ENCODE results near the gene SCT. TPM values are rescaled to one million over a fixed set of nuclear protein-coding genes. Genes with fewer than 3 reads are reported as not detected.

Gene SCT
- total RNA-seq, 4 donors from 2014 or later: not detected

DNA sequence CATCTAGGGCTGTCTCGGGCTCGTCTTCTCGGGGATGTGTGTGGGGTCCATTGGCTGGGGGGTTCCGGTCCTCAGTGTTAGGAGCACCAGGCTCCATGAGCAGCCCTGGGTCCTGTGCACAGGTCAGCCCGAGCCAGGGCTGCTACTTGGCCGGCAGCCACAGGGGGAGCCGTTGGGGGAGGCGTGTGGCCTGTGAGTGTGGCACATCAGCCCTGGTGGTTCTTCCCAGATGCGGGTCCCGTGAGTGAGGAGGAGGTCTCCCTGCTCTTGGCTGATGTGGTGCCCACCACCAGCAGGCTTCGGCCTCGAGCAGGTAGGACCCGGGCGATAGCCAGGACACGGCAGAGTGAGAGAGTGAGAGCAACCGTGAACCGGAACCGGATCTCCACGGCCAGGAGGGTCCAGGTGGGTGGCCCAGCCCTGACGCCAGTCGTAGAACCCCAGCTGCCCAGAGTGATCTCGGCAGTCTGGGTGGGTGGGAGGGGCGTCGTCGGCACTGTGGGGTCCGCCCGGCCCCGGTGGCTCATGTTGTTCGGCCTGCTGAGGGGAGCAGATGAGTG lies 29.7 kb downstream of the SCT start:
- 85 to 87% methylated on average over 4 to 10 of the region's 29 CpGs for WGBS, 2 donors
- Histone ChIP-seq H3K9me3 (no peaks in the 10 kb centered on the region), H3K27ac (no peak overlapping the region), H3K36me3 (peaks cover 70 to 83% of the 10 kb centered on the region in 2 donors), H3K4me1 (no peaks in the 10 kb centered on the region), H3K4me3 (replicated peaks in 1 of 3) (no peak overlapping the region), H3K27me3 (no peaks in the 10 kb centered on the region)
- intact Hi-C loops (cut with DNase I): no loop called here
- DNase-seq: no peak
- TF ChIP-seq, protein P1, sequence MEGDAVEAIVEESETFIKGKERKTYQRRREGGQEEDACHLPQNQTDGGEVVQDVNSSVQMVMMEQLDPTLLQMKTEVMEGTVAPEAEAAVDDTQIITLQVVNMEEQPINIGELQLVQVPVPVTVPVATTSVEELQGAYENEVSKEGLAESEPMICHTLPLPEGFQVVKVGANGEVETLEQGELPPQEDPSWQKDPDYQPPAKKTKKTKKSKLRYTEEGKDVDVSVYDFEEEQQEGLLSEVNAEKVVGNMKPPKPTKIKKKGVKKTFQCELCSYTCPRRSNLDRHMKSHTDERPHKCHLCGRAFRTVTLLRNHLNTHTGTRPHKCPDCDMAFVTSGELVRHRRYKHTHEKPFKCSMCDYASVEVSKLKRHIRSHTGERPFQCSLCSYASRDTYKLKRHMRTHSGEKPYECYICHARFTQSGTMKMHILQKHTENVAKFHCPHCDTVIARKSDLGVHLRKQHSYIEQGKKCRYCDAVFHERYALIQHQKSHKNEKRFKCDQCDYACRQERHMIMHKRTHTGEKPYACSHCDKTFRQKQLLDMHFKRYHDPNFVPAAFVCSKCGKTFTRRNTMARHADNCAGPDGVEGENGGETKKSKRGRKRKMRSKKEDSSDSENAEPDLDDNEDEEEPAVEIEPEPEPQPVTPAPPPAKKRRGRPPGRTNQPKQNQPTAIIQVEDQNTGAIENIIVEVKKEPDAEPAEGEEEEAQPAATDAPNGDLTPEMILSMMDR (IDR thresholded peaks at IDR 0.05): no peak
- no peak for TF ChIP-seq POLR2A (IDR thresholded peaks at IDR 0.05)

- TF ChIP-seq, protein P1 (IDR thresholded peaks at IDR 0.05): no peak
- no peak for TF ChIP-seq POLR2A (IDR thresholded peaks at IDR 0.05)
- no peak overlapping the region for H3K27ac ChIP-seq
- H3K4me3 ChIP-seq (replicated peaks in 1 of 3): no peak overlapping the region
- intact Hi-C loops (cut with DNase I): no loop called here
- H3K4me1 ChIP-seq: no peaks in the 10 kb centered on the region
- H3K27me3 ChIP-seq: no peaks in the 10 kb centered on the region
- 85 to 95% methylated on average over 9 of the region's 10 CpGs for WGBS, 2 donors
- no peak for DNase-seq
- H3K9me3 ChIP-seq: no peaks in the 10 kb centered on the region
- peaks cover 68 to 79% of the 10 kb centered on the region in 2 donors for H3K36me3 ChIP-seq
These were observed 30.6 kb downstream of the SCT start for GRCh38 chr11:596374-596773.

GRCh38 chr11:595400-595799 lies 31.6 kb downstream of the SCT start:
- Histone ChIP-seq H3K4me1 (no peaks in the 10 kb centered on the region), H3K27me3 (no peaks in the 10 kb centered on the region), H3K4me3 (replicated peaks in 1 of 3) (no peak overlapping the region), H3K9me3 (no peaks in the 10 kb centered on the region), H3K27ac (no peak overlapping the region), H3K36me3 (peaks cover 66 to 78% of the 10 kb centered on the region in 2 donors)
- DNase-seq: no peak
- intact Hi-C loops (cut with DNase I): no loop called here
- TF ChIP-seq POLR2A (IDR thresholded peaks at IDR 0.05): no peak
- 93 to 96% methylated on average over 6 to 9 of the region's 10 CpGs for WGBS, 2 donors

DNA sequence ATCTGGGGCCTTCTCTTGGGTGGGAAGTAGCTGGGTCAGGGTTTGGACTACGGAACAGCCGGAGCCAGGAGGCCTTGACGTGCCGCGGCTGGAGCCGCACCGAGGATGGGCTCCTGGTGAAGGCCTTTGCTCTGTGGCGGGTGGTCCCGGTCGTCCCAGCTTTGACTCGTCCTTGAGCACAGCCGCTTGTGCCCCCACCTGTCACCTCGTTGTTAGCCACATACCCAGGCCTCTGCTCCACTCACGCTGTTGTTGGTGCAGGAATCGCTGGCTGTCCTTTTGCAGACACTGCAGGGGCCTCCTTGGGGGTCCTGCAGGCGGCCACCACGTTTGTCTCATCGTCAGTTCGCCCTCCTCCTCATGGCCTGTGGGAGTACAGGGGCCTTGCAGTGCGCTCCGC lies 33.6 kb downstream of the SCT start:
- TF ChIP-seq, protein P1 (IDR thresholded peaks at IDR 0.05): no peak
- TF ChIP-seq POLR2A (IDR thresholded peaks at IDR 0.05): no peak
- no peak for DNase-seq
- H3K27ac ChIP-seq: no peak overlapping the region
- H3K36me3 ChIP-seq: peaks cover 53 to 71% of the 10 kb centered on the region in 2 donors
- H3K4me3 ChIP-seq (replicated peaks in 1 of 3): no peak overlapping the region
- WGBS, 2 donors: 95 to 96% methylated on average over 21 of the region's 21 CpGs
- H3K27me3 ChIP-seq: no peaks in the 10 kb centered on the region
- no peaks in the 10 kb centered on the region for H3K9me3 ChIP-seq
- H3K4me1 ChIP-seq: no peaks in the 10 kb centered on the region
- intact Hi-C loops (cut with DNase I): no loop called here

DNA sequence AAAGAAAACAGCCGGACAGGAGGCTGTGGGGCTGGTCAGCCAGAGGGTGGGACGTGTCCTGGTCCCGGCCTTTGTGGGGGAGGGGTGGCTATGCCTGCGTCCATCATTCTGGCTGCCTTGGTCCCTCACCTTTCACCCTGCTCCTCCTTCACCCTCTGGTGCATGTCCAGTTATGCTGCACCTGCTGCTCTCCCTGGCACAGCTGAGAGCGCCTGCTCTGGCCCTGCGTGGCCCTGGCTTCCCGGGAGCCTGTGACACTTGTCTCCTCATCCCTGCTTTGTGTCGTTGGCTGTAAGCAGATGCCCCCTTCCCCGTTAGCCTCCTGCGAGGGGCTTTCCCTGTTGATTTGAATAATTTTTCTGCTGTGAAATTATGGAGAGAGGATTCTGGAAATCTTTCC lies 34.1 kb downstream of the SCT start:
- Histone ChIP-seq H3K4me1 (no peaks in the 10 kb centered on the region), H3K4me3 (replicated peaks in 1 of 3) (no peak overlapping the region), H3K27me3 (no peaks in the 10 kb centered on the region), H3K9me3 (no peaks in the 10 kb centered on the region), H3K36me3 (peaks cover 49 to 71% of the 10 kb centered on the region in 2 donors), H3K27ac (no peak overlapping the region)
- whole genome bisulfite sequencing, 2 donors: 96% methylated on average over 10 of the region's 10 CpGs
- intact Hi-C loops (cut with DNase I): no loop called here
- no peak for DNase-seq
- TF ChIP-seq, protein P1 (IDR thresholded peaks at IDR 0.05): no peak
- TF ChIP-seq POLR2A (IDR thresholded peaks at IDR 0.05): no peak
